ENCODE results near the gene SPOCK1.
"Not testable (repeated sequence)": the region's sequence is repeated elsewhere in the genome, so short reads cannot be mapped to it uniquely, and the experiment has no call there.

SPOCK1 gene

GRCh38 chr5:137260820-137261695 is 238.1 kb downstream of the SPOCK1 start:
- no peak for DNase-seq
- ATAC-seq = no peak

- ATAC-seq, DNase-seq: not testable (repeated sequence)
These were observed 240.0 kb downstream of the SPOCK1 start for GRCh38 chr5:137259115-137259514.

- ATAC-seq (no peak), DNase-seq (no peak)
These were observed 244.7 kb downstream of the SPOCK1 start for GRCh38 chr5:137254119-137255090.

GRCh38 chr5:137252512-137252911 is 246.6 kb downstream of the SPOCK1 start:
- no peak for DNase-seq
- no peak for ATAC-seq

- ATAC-seq = no peak
- DNase-seq = no peak
These were observed 248.7 kb downstream of the SPOCK1 start for GRCh38 chr5:137250421-137250820.

GRCh38 chr5:137248527-137248926 is 250.6 kb downstream of the SPOCK1 start:
- DNase-seq (no peak), ATAC-seq (no peak)

- ATAC-seq (no peak), DNase-seq (no peak)
These were observed 253.7 kb downstream of the SPOCK1 start for GRCh38 chr5:137245438-137245837.

- no peak for ATAC-seq
These were observed 258.8 kb downstream of the SPOCK1 start for GRCh38 chr5:137240285-137240684.

GRCh38 chr5:137236849-137237507 is 262.1 kb downstream of the SPOCK1 start:
- no peak for ATAC-seq
- DNase-seq = no peak

More at GRCh38 chr5:137240285-137240684, 258.8 kb downstream of the SPOCK1 start:
- DNase-seq = no peak

GRCh38 chr5:137236252-137236651 is 262.9 kb downstream of the SPOCK1 start:
- ATAC-seq (no peak), DNase-seq (no peak)

- ATAC-seq (no peak), DNase-seq (no peak)
These were observed 263.9 kb downstream of the SPOCK1 start for GRCh38 chr5:137234973-137235943.

GRCh38 chr5:137233726-137234125 is 265.4 kb downstream of the SPOCK1 start:
- DNase-seq (no peak), ATAC-seq (no peak)

GRCh38 chr5:137233304-137233703 is 265.8 kb downstream of the SPOCK1 start:
- DNase-seq, ATAC-seq: not testable (repeated sequence)

- no peak for DNase-seq
- no peak for ATAC-seq
These were observed 267.6 kb downstream of the SPOCK1 start for GRCh38 chr5:137231540-137231939.

GRCh38 chr5:137228816-137229215 is 270.3 kb downstream of the SPOCK1 start:
- ATAC-seq (no peak), DNase-seq (no peak)

- DNase-seq = no peak
- no peak for ATAC-seq
These were observed 273.0 kb downstream of the SPOCK1 start for GRCh38 chr5:137226081-137226480.

- DNase-seq (no peak), ATAC-seq (no peak)
These were observed 275.5 kb downstream of the SPOCK1 start for GRCh38 chr5:137223324-137224295.

- ATAC-seq (no peak), DNase-seq (no peak)
These were observed 277.2 kb downstream of the SPOCK1 start for GRCh38 chr5:137221943-137222342.

- DNase-seq = no peak
- no peak for ATAC-seq
These were observed 278.6 kb downstream of the SPOCK1 start for GRCh38 chr5:137220523-137220927.

- DNase-seq (no peak), ATAC-seq (no peak)
These were observed 280.2 kb downstream of the SPOCK1 start for GRCh38 chr5:137218896-137219295.

All from stimulated activated naive CD8-positive, alpha-beta T cell treated with anti-CD3 and anti-CD28 coated beads, Interleukin-15, Interleukin-2, amounts not matched to agents 100 U/mL and 50 U/mL, for 24 hours (primary cell).